OCI-LY3 (cell line): ENCODE results near the gene TINCR.

Experiments used
- H2AFZ ChIP-seq: fragments of 200-600, 300-600 bp; shearing (Covaris generic); 2 replicates; pipeline ENCODE4 v1.6.0; 2014; ENCODE audit warnings: antibody characterized with exemption, low read depth, low read length
- H3K27ac ChIP-seq: fragments of 200-600, 300-600 bp; sonication (generic); 2 replicates; pipeline ENCODE4 v1.5.1; 2014; ENCODE audit warnings: mild to moderate bottlenecking, low read length, moderate library complexity, mixed read lengths
- H3K27me3 ChIP-seq: fragments of 200-600, 300-600 bp; sonication (generic); 2 replicates; pipeline ENCODE4 v1.6.1; 2014; ENCODE audit warnings: low read depth, low read length, mixed read lengths
- H3K36me3 ChIP-seq: fragments of 200-600, 300-600 bp; sonication (generic); replicated peaks from 2 replicates; pipeline ENCODE3; 2014; ENCODE audit warnings: low read depth, low read length, mixed read lengths
- H3K4me1 ChIP-seq: fragments of 300-600, 200-600 bp; sonication (generic); 2 replicates; pipeline ENCODE4 v1.6.1; 2014; ENCODE audit warnings: low read length, mixed read lengths
- H3K4me2 ChIP-seq: fragments of 200-600, 300-600 bp; sonication (generic); 2 replicates; pipeline ENCODE4 v1.6.1; 2014; ENCODE audit warnings: low read length, mixed read lengths
- H3K4me3 ChIP-seq: fragments of 300-600, 200-600 bp; sonication (generic); 2 replicates; pipeline ENCODE4 v1.5.1; 2014; ENCODE audit warnings: antibody characterized with exemption, mild to moderate bottlenecking, low read length, moderate library complexity
- H3K79me2 ChIP-seq: fragments of 300-600, 200-600 bp; shearing (Covaris generic); 2 replicates; pipeline ENCODE4 v1.6.1; 2014; ENCODE audit warnings: mild to moderate bottlenecking, low read length, mixed read lengths
- H3K9ac ChIP-seq: fragments of 300-600, 200-600 bp; shearing (Covaris generic); 2 replicates; pipeline ENCODE4 v1.6.0; 2014; ENCODE audit warnings: mild to moderate bottlenecking, low read length, moderate library complexity
- H3K9me3 ChIP-seq: fragments of 200-600, 300-600 bp; shearing (Covaris generic); 2 replicates; pipeline ENCODE4 v1.6.1; 2014; ENCODE audit warnings: low read length, mixed read lengths; ENCODE audit not compliant: insufficient read depth
- H4K20me1 ChIP-seq: fragments of 200-600, 300-600 bp; sonication (generic); 2 replicates; pipeline ENCODE4 v1.6.1; 2016; ENCODE audit warnings: low read length, mixed read lengths; ENCODE audit not compliant: insufficient read depth
- CTCF ChIP-seq: fragments of 200-600, 300-600 bp; sonication (generic); IDR thresholded peaks from 2 replicates; pipeline ENCODE4 v1.5.1; 2014; ENCODE audit warnings: antibody characterized with exemption, low read length, low read depth
- EZH2phosphoT487 ChIP-seq: fragments of 200-600 bp; shearing (Covaris generic); IDR thresholded peaks from 2 replicates; pipeline ENCODE4 v1.6.1; 2018; ENCODE audit warnings: antibody characterized with exemption, mixed run types, low read depth

TINCR gene

GRCh38 chr19:5558101-5558621, 9.6 kb downstream of the TINCR start:
- no peak overlapping the region for H3K4me3 ChIP-seq
- no peaks in the 10 kb centered on the region for H4K20me1 ChIP-seq
- no peak overlapping the region for H3K9ac ChIP-seq
- H3K79me2 ChIP-seq = no peaks in the 10 kb centered on the region
- no peaks in the 10 kb centered on the region for H3K27me3 ChIP-seq
- H3K4me2 ChIP-seq = no peak overlapping the region
- peaks cover 5% of the 10 kb centered on the region; the same call in 1 of the 2 replicates for H3K9me3 ChIP-seq
- H3K36me3 ChIP-seq = no peaks in the 10 kb centered on the region
- no peaks in the 10 kb centered on the region for H3K4me1 ChIP-seq
- no peak overlapping the region for H3K27ac ChIP-seq
- no peak for TF ChIP-seq EZH2phosphoT487
- TF ChIP-seq CTCF = no peak
- no peak overlapping the region for H2AFZ ChIP-seq

GRCh38 chr19:5557691-5558090, 10.1 kb downstream of the TINCR start:
- Histone ChIP-seq H3K9ac (no peak overlapping the region), H3K4me2 (no peak overlapping the region), H3K27ac (no peak overlapping the region)

GRCh38 chr19:5554828-5555227, 12.9 kb downstream of the TINCR start:
- H3K4me1 ChIP-seq = no peaks in the 10 kb centered on the region
- no peaks in the 10 kb centered on the region for H3K36me3 ChIP-seq
- H3K4me3 ChIP-seq = no peak overlapping the region
- no peaks in the 10 kb centered on the region for H4K20me1 ChIP-seq
- no peak overlapping the region for H3K27ac ChIP-seq
- no peak overlapping the region for H2AFZ ChIP-seq
- H3K27me3 ChIP-seq = no peaks in the 10 kb centered on the region
- no peaks in the 10 kb centered on the region for H3K79me2 ChIP-seq
- TF ChIP-seq EZH2phosphoT487 = no peak
- TF ChIP-seq CTCF = no peak
- no peak overlapping the region for H3K9ac ChIP-seq
- no peak overlapping the region for H3K4me2 ChIP-seq
- no peaks in the 10 kb centered on the region for H3K9me3 ChIP-seq

More at GRCh38 chr19:5557691-5558090, 10.1 kb downstream of the TINCR start:
- H3K79me2 ChIP-seq = no peaks in the 10 kb centered on the region
- no peaks in the 10 kb centered on the region for H3K27me3 ChIP-seq
- no peak overlapping the region for H2AFZ ChIP-seq
- H3K36me3 ChIP-seq = no peaks in the 10 kb centered on the region
- no peaks in the 10 kb centered on the region for H3K4me1 ChIP-seq
- no peak overlapping the region for H3K4me3 ChIP-seq
- peaks cover 5% of the 10 kb centered on the region; the same call in 1 of the 2 replicates for H3K9me3 ChIP-seq
- no peaks in the 10 kb centered on the region for H4K20me1 ChIP-seq
- TF ChIP-seq EZH2phosphoT487 (no peak), CTCF (no peak)

GRCh38 chr19:5553892-5554291, 13.9 kb downstream of the TINCR start:
- H4K20me1 ChIP-seq = no peaks in the 10 kb centered on the region
- H3K27me3 ChIP-seq = no peaks in the 10 kb centered on the region
- no peak overlapping the region for H2AFZ ChIP-seq
- no peaks in the 10 kb centered on the region for H3K79me2 ChIP-seq
- TF ChIP-seq CTCF (no peak), EZH2phosphoT487 (no peak)
- H3K4me2 ChIP-seq = no peak overlapping the region
- H3K9me3 ChIP-seq = no peaks in the 10 kb centered on the region
- no peak overlapping the region for H3K4me3 ChIP-seq
- H3K36me3 ChIP-seq = no peaks in the 10 kb centered on the region
- no peaks in the 10 kb centered on the region for H3K4me1 ChIP-seq
- no peak overlapping the region for H3K27ac ChIP-seq
- H3K9ac ChIP-seq = no peak overlapping the region
